Measurements from ENCODE around the gene EPHB4. TPM values are rescaled to one million over a fixed set of nuclear protein-coding genes. Genes with fewer than 3 reads are reported as not detected.

Gene EPHB4
- total and polyA plus RNA-seq, 10 of the 15 experiments (the other 5 are each of a cell fraction or from before 2014, with no cell fraction given): 0.32 to 0.85 (median 0.48) TPM; not detected in 4

GRCh38 chr7:100826514-100827329 lies 601 bp downstream of the EPHB4 start:
- TF ChIP-seq HDAC6 (IDR thresholded peaks at IDR 0.05; ENCODE audit: unreplicated experiment) (peak; percentile 64), HDAC2 (IDR thresholded peaks at IDR 0.05) (no peak)
- H2AFZ ChIP-seq (ENCODE audit: control insufficient read depth, low read depth, low read length): no peak overlapping the region

GRCh38 chr7:100825751-100826513 lies 1.4 kb downstream of the EPHB4 start:
- in situ Hi-C loops (cut with MboI): no loop called here
- ChIA-PET CTCF (no interaction called here), POLR2A (no interaction called here), SMC1A (ENCODE audit: uncharacterized antibody, unreplicated experiment) (interaction anchor here (1.1 kb wide), 1 partner anchor 24 kb away, joined by 3 read pairs; no protein-coding TSS in a partner anchor), RAD21 (ENCODE audit: unreplicated experiment) (no interaction called here)
- H3K27ac ChIP-seq (ENCODE audit: control insufficient read depth, insufficient read depth): no peak overlapping the region
- FAIRE-seq (no peak), DNase-seq (ENCODE audit: low read depth, low spot score) (no peak), ATAC-seq (no peak)
- peaks cover 12 to 14% of the 10 kb centered on the region in 2 experiments; a peak in 3 of 4 replicates for H3K27me3 ChIP-seq (replicated peaks in 1 of 2; ENCODE audit: control insufficient read depth in 2 of 2, insufficient read depth in 2 of 2, low read length in 1 of 2)
- 5% methylated on average over 17 of the region's 17 CpGs for WGBS (ENCODE audit: insufficient coverage, insufficient replicate concordance, low lambda C conversion rate, missing lambda C conversion rate)
- no peak overlapping the region for H3K4me2 ChIP-seq (ENCODE audit: control insufficient read depth, insufficient read depth)
- H4K20me1 ChIP-seq (ENCODE audit: control insufficient read depth, insufficient read depth): no peaks in the 10 kb centered on the region
- H3K4me3 ChIP-seq: no peak overlapping the region
- H3K9ac ChIP-seq (ENCODE audit: control insufficient read depth, insufficient read depth, low read length): no peak overlapping the region
- intact Hi-C loops (cut with micrococcal nuclease; ENCODE audit: unreplicated experiment): no loop called here
- no peaks in the 10 kb centered on the region for H3K79me2 ChIP-seq (ENCODE audit: control insufficient read depth, insufficient read depth, low read length)
- H3K9me3 ChIP-seq (replicated peaks; ENCODE audit: control insufficient read depth, insufficient read depth, low read length): no peaks in the 10 kb centered on the region
- peak; percentile 3; the same call in 1 of the 2 replicates for TF ChIP-seq RAD21 (IDR thresholded peaks at IDR 0.05; ENCODE audit: insufficient read depth, low read depth, low read length)
- no peak for TF ChIP-seq CHD1 (IDR thresholded peaks at IDR 0.05; ENCODE audit: low read depth, low read length)
- no TSS peak for BruUV-seq (replicated peaks)
- no peaks in the 10 kb centered on the region for H3K36me3 ChIP-seq (ENCODE audit: control insufficient read depth in 2 of 2, insufficient read depth in 2 of 2, low read length in 1 of 2)
- no peak overlapping the region for H2AFZ ChIP-seq (ENCODE audit: control insufficient read depth, low read depth, low read length)
- H3K4me1 ChIP-seq (ENCODE audit: control insufficient read depth, insufficient read depth, low read length): no peaks in the 10 kb centered on the region

More at GRCh38 chr7:100826514-100827329, 601 bp downstream of the EPHB4 start:
- 5% methylated on average over 53 of the region's 71 CpGs for WGBS (ENCODE audit: insufficient coverage, insufficient replicate concordance, low lambda C conversion rate, missing lambda C conversion rate)
- BruUV-seq (replicated peaks): no TSS peak
- POLR2A ChIA-PET: no interaction called here
- Histone ChIP-seq H3K9me3 (replicated peaks; ENCODE audit: control insufficient read depth, insufficient read depth, low read length) (no peaks in the 10 kb centered on the region), H3K4me3 (no peak overlapping the region), H3K79me2 (ENCODE audit: control insufficient read depth, insufficient read depth, low read length) (no peaks in the 10 kb centered on the region), H3K9ac (ENCODE audit: control insufficient read depth, insufficient read depth, low read length) (no peak overlapping the region), H3K36me3 (ENCODE audit: control insufficient read depth in 2 of 2, insufficient read depth in 2 of 2, low read length in 1 of 2) (no peaks in the 10 kb centered on the region), H3K4me1 (ENCODE audit: control insufficient read depth, insufficient read depth, low read length) (no peaks in the 10 kb centered on the region), H3K4me2 (ENCODE audit: control insufficient read depth, insufficient read depth) (no peak overlapping the region), H3K27me3 (replicated peaks in 1 of 2; ENCODE audit: control insufficient read depth in 2 of 2, insufficient read depth in 2 of 2, low read length in 1 of 2) (peaks cover 12 to 14% of the 10 kb centered on the region in 2 experiments; a peak in 3 of 4 replicates), H3K27ac (ENCODE audit: control insufficient read depth, insufficient read depth) (no peak overlapping the region), H4K20me1 (ENCODE audit: control insufficient read depth, insufficient read depth) (no peaks in the 10 kb centered on the region)
- DNase-seq (ENCODE audit: low read depth, low spot score) (no peak), FAIRE-seq (no peak), ATAC-seq (no peak)
- intact Hi-C loops (cut with micrococcal nuclease; ENCODE audit: unreplicated experiment): no loop called here
- in situ Hi-C loops (cut with MboI): no loop called here
- CTCF ChIA-PET: no interaction called here
- RAD21 ChIA-PET (ENCODE audit: unreplicated experiment): no interaction called here
- SMC1A ChIA-PET (ENCODE audit: uncharacterized antibody, unreplicated experiment): no interaction called here
